Measurements from ENCODE around the gene RHBDL1.

Gene RHBDL1

GRCh38 chr16:658679-659571 is 16.5 kb upstream of the RHBDL1 start:
- no peak for DNase-seq

GRCh38 chr16:659618-660017 is 15.9 kb upstream of the RHBDL1 start:
- DNase-seq, result no peak

GRCh38 chr16:660132-660458 is 15.4 kb upstream of the RHBDL1 start:
- no peak for DNase-seq

GRCh38 chr16:660459-661183 is 14.8 kb upstream of the RHBDL1 start:
- DNase-seq, result no peak

GRCh38 chr16:661184-661821 is 14.2 kb upstream of the RHBDL1 start:
- no peak for DNase-seq

GRCh38 chr16:662095-662494 is 13.4 kb upstream of the RHBDL1 start:
- no peak for DNase-seq

GRCh38 chr16:662597-662996 is 12.9 kb upstream of the RHBDL1 start:
- DNase-seq, result no peak

GRCh38 chr16:666572-666971 is 8.9 kb upstream of the RHBDL1 start:
- DNase-seq, result no peak

GRCh38 chr16:667113-667779 is 8.2 kb upstream of the RHBDL1 start:
- DNase-seq, result no peak

- DNase-seq, result peak; percentile 9
Measured at GRCh38 chr16:667780-668518, 7.5 kb upstream of the RHBDL1 start, which contains the start of gene RHOT2. Gene RHOT2, plus strand, starts transcription at chr16:668132. Its CDS starts 68 bp downstream, at chr16:668200.

- no peak for DNase-seq
Measured at GRCh38 chr16:668519-669171, 6.8 kb upstream of the RHBDL1 start.

GRCh38 chr16:669666-670065 is 5.8 kb upstream of the RHBDL1 start:
- DNase-seq, result no peak

GRCh38 chr16:670485-671352 is 4.8 kb upstream of the RHBDL1 start:
- DNase-seq, result no peak

GRCh38 chr16:671353-672131 is 3.9 kb upstream of the RHBDL1 start:
- no peak for DNase-seq

GRCh38 chr16:672371-672770 is 3.1 kb upstream of the RHBDL1 start:
- no peak for DNase-seq

GRCh38 chr16:672851-673250 is 2.6 kb upstream of the RHBDL1 start:
- DNase-seq, result no peak

GRCh38 chr16:673399-673991 is 2.0 kb upstream of the RHBDL1 start:
- no peak for DNase-seq

- DNase-seq, result no peak
Measured at GRCh38 chr16:674214-674881, 1.1 kb upstream of the RHBDL1 start.
